ENCODE data around the gene ZNF496. TPM values are rescaled to one million over a fixed set of nuclear protein-coding genes. Genes with fewer than 3 reads are reported as not detected.

The ZNF496 gene
- total and polyA plus RNA-seq, 3 donors from 2014 or later, result 45.0 to 71.1 (median 61.6) TPM

GRCh38 chr1:247317702-247318101 is 14.0 kb downstream of the ZNF496 start:
- TF ChIP-seq CTCF (IDR thresholded peaks at IDR 0.05) (no peak), POLR2A (IDR thresholded peaks at IDR 0.05) (no peak)
- intact Hi-C loops (cut with DNase I; ENCODE audit: low total_unique reads), result no loop called here
- Histone ChIP-seq H3K36me3 (ENCODE audit: low read depth, missing control alignments) (no peaks in the 10 kb centered on the region), H3K9me3 (no peaks in the 10 kb centered on the region), H3K27me3 (no peaks in the 10 kb centered on the region), H3K4me3 (no peak overlapping the region), H3K27ac (no peak overlapping the region), H3K4me1 (no peaks in the 10 kb centered on the region)
- no peak for DNase-seq
- 86 to 90% methylated on average over 3 of the region's 3 CpGs for WGBS, 2 donors

- no peak for DNase-seq
- Histone ChIP-seq H3K36me3 (ENCODE audit: low read depth, missing control alignments) (no peaks in the 10 kb centered on the region), H3K4me1 (no peaks in the 10 kb centered on the region), H3K27me3 (no peaks in the 10 kb centered on the region), H3K27ac (no peak overlapping the region), H3K9me3 (no peaks in the 10 kb centered on the region), H3K4me3 (no peak overlapping the region)
- WGBS, 2 donors, result 87 to 89% methylated on average over 5 of the region's 5 CpGs
- TF ChIP-seq CTCF (IDR thresholded peaks at IDR 0.05) (no peak), POLR2A (IDR thresholded peaks at IDR 0.05) (no peak)
- intact Hi-C loops (cut with DNase I; ENCODE audit: low total_unique reads), result no loop called here
These were observed 15.0 kb downstream of the ZNF496 start for GRCh38 chr1:247316590-247317197.

GRCh38 chr1:247304031-247304430 is 27.6 kb downstream of the ZNF496 start:
- WGBS, 2 donors, result 78 to 95% methylated on average over 2 of the region's 2 CpGs
- no peak overlapping the region for H3K4me3 ChIP-seq
- H3K9me3 ChIP-seq, result no peaks in the 10 kb centered on the region
- TF ChIP-seq CTCF (IDR thresholded peaks at IDR 0.05), result no peak
- TF ChIP-seq POLR2A (IDR thresholded peaks at IDR 0.05), result no peak
- intact Hi-C loops (cut with DNase I; ENCODE audit: low total_unique reads), result no loop called here
- DNase-seq, result no peak
- H3K27me3 ChIP-seq, result no peaks in the 10 kb centered on the region
- no peak overlapping the region for H3K27ac ChIP-seq
- H3K36me3 ChIP-seq (ENCODE audit: low read depth, missing control alignments), result no peaks in the 10 kb centered on the region
- no peaks in the 10 kb centered on the region for H3K4me1 ChIP-seq

- 56 to 97% methylated on average over 5 of the region's 5 CpGs for WGBS, 2 donors
- DNase-seq, result no peak
- Histone ChIP-seq H3K4me3 (no peak overlapping the region), H3K4me1 (no peaks in the 10 kb centered on the region), H3K36me3 (ENCODE audit: low read depth, missing control alignments) (no peaks in the 10 kb centered on the region), H3K9me3 (no peaks in the 10 kb centered on the region), H3K27ac (no peak overlapping the region), H3K27me3 (no peaks in the 10 kb centered on the region)
- intact Hi-C loops (cut with DNase I; ENCODE audit: low total_unique reads), result no loop called here
- no peak for TF ChIP-seq POLR2A (IDR thresholded peaks at IDR 0.05)
- TF ChIP-seq CTCF (IDR thresholded peaks at IDR 0.05), result no peak
These were observed 28.5 kb downstream of the ZNF496 start for GRCh38 chr1:247303216-247303615.

- no peak for DNase-seq
- Histone ChIP-seq H3K4me1 (no peaks in the 10 kb centered on the region), H3K4me3 (no peak overlapping the region), H3K9me3 (no peaks in the 10 kb centered on the region), H3K36me3 (ENCODE audit: low read depth, missing control alignments) (no peaks in the 10 kb centered on the region), H3K27me3 (no peaks in the 10 kb centered on the region), H3K27ac (no peak overlapping the region)
- intact Hi-C loops (cut with DNase I; ENCODE audit: low total_unique reads), result no loop called here
- 56 to 78% methylated on average over 12 to 17 of the region's 17 CpGs for WGBS, 2 donors
- TF ChIP-seq POLR2A (IDR thresholded peaks at IDR 0.05) (no peak), CTCF (IDR thresholded peaks at IDR 0.05) (no peak)
These were observed 30.5 kb downstream of the ZNF496 start for GRCh38 chr1:247301176-247301540.
